Endothelial cell of umbilical vein (primary cell): ENCODE results near the gene OR7A5. TPM values are rescaled to one million over a fixed set of nuclear protein-coding genes. Genes with fewer than 3 reads are reported as not detected.

Experiments
- BruUV-seq: library from RNA; stranded (reverse); fragments of 400-500 nt; replicated peaks from 2 replicates; lab custom pipeline; 2021; lab: Mats Ljungman, UMichigan
- CTCF ChIA-PET: fragments of 300-600, 350-600 bp; sonication (Branson Sonifier 250); formaldehyde crosslinking; loops from one replicate; lab custom pipeline; 2021; ENCODE audit warnings: antibody characterized with exemption, inconsistent platforms; lab: Charles Lee
- POLR2A ChIA-PET: fragments of 300-600, 350-600 bp; sonication (Branson Sonifier 250); formaldehyde crosslinking; loops from one replicate; lab custom pipeline; 2021; ENCODE audit warnings: antibody characterized with exemption, inconsistent platforms; lab: Charles Lee
- DNase-seq: peaks from one replicate; pipeline ENCODE4 v3.0.0-alpha.2; 2011; ENCODE audit warnings: low read depth, low spot score
- FAIRE-seq: peaks from 2 replicates; lab custom pipeline; 2011; peaks lifted over from hg19 to GRCh38; lab: Jason Lieb, UNC
- H2AFZ ChIP-seq: 2 replicates; pipeline ENCODE4 v1.6.0; 2012; ENCODE audit warnings: low read depth, low read length, control low read depth, inconsistent platforms
- H3K27ac ChIP-seq: 2 replicates; pipeline ENCODE4 v1.5.1; 2011; ENCODE audit warnings: low read depth, mild to moderate bottlenecking, control low read depth, low read length, moderate library complexity; ENCODE audit not compliant: insufficient read depth
- H3K27me3 ChIP-seq, 2 experiments: 2 replicates each; pipeline versions ENCODE4 v1.6.0 to v1.6.1; 2011; ENCODE audit warnings: low read length in 2 of 2, mixed read lengths in 1 of 2; ENCODE audit not compliant: control insufficient read depth in 2 of 2, insufficient read depth in 2 of 2
- H3K36me3 ChIP-seq, 2 experiments: 2 replicates in 1 of 2; 3 replicates in 1 of 2; pipeline ENCODE4 v1.5.1; 2011; ENCODE audit warnings: low read length in 2 of 2, mild to moderate bottlenecking in 1 of 2, moderate library complexity in 1 of 2; ENCODE audit not compliant: control insufficient read depth in 2 of 2, insufficient read depth in 2 of 2; ENCODE audit errors: extremely low read depth in 1 of 2
- H3K4me1 ChIP-seq: 3 replicates; pipeline ENCODE4 v1.5.1; 2011; ENCODE audit warnings: mild to moderate bottlenecking, low read length; ENCODE audit not compliant: control insufficient read depth, insufficient read depth; ENCODE audit errors: extremely low read depth
- H3K4me2 ChIP-seq: 2 replicates; pipeline ENCODE4 v1.6.1; 2011; ENCODE audit warnings: low read length, control low read depth, mixed read lengths; ENCODE audit not compliant: insufficient read depth
- H3K4me3 ChIP-seq, 3 experiments: fragments of 200-600 bp in 1 of 3; sonication (generic), shearing (Covaris generic) in 1 of 3; replicated peaks in 1 of 3; 2 replicates each; pipeline ENCODE4 v1.5.1; 2011 to 2016; ENCODE audit warnings: control low read depth in 3 of 3, low read length in 3 of 3, mild to moderate bottlenecking in 2 of 3, inconsistent platforms in 1 of 3, low read depth in 1 of 3, moderate library complexity in 1 of 3; ENCODE audit not compliant: insufficient read depth in 1 of 3
- H3K79me2 ChIP-seq: 2 replicates; pipeline ENCODE4 v1.6.0; 2012; ENCODE audit warnings: low read length, inconsistent platforms; ENCODE audit not compliant: control insufficient read depth, insufficient read depth
- H3K9ac ChIP-seq: replicated peaks from 2 replicates; pipeline ENCODE3; 2011; ENCODE audit warnings: low read length, control low read depth; ENCODE audit not compliant: insufficient read depth; ENCODE audit errors: extremely low read depth
- H3K9me1 ChIP-seq: replicated peaks from 3 replicates; pipeline ENCODE4 v1.6.0; 2011; ENCODE audit warnings: mild to moderate bottlenecking, low read length; ENCODE audit not compliant: control insufficient read depth, insufficient read depth; ENCODE audit errors: extremely low read depth
- H3K9me3 ChIP-seq: replicated peaks from 2 replicates; pipeline ENCODE4 v1.5.1; 2012; ENCODE audit warnings: low read length, inconsistent platforms; ENCODE audit not compliant: control insufficient read depth, insufficient read depth
- H4K20me1 ChIP-seq: replicated peaks from 2 replicates; pipeline ENCODE3; 2011; ENCODE audit warnings: mild to moderate bottlenecking, low read length; ENCODE audit not compliant: control insufficient read depth, insufficient read depth; ENCODE audit errors: extremely low read depth
- EZH2 ChIP-seq: IDR thresholded peaks from 2 replicates; pipeline ENCODE4 v1.6.1; 2012; ENCODE audit warnings: borderline replicate concordance, low read depth, mild to moderate bottlenecking, moderate library complexity, low read length, inconsistent platforms; ENCODE audit not compliant: severe bottlenecking
- FOS ChIP-seq: IDR thresholded peaks from 2 replicates; pipeline ENCODE4 v1.6.1; 2011; ENCODE audit warnings: mild to moderate bottlenecking, low read length, moderate library complexity, borderline replicate concordance; ENCODE audit not compliant: insufficient read depth
- GATA2 ChIP-seq: IDR thresholded peaks from 2 replicates; pipeline ENCODE4 v1.7.0; 2011; ENCODE audit warnings: low read depth, mild to moderate bottlenecking, moderate library complexity, mixed read lengths, low read length; ENCODE audit not compliant: insufficient read length, insufficient read depth
- JUN ChIP-seq: IDR thresholded peaks from 2 replicates; pipeline ENCODE4 v1.6.1; 2011; ENCODE audit warnings: borderline replicate concordance, low read depth; ENCODE audit not compliant: insufficient read length, insufficient read depth
- MYC ChIP-seq: IDR thresholded peaks from one replicate; pipeline ENCODE4 v1.6.1; 2011; ENCODE audit warnings: mild to moderate bottlenecking, low read depth, low read length
- POLR2A ChIP-seq: IDR thresholded peaks from 2 replicates; pipeline ENCODE4 v1.6.1; 2012; ENCODE audit warnings: low read depth, mild to moderate bottlenecking, control low read depth, low read length
- POLR2AphosphoS5 ChIP-seq: IDR thresholded peaks from 2 replicates; pipeline ENCODE4 v1.6.1; 2012; ENCODE audit warnings: low read depth, mild to moderate bottlenecking, control low read depth, low read length, moderate library complexity; ENCODE audit not compliant: insufficient read depth
- dilution Hi-C: fragments of 300-500 bp; cut with MboI; formaldehyde crosslinking; loops from one replicate; pipeline ENCODE4 v1.15.0; 2019; ENCODE audit warnings: low sequenced_read_pairs; ENCODE audit not compliant: extremely low pct_ligation_motif_present
- intact Hi-C: fragments of 100-400 bp; cut with micrococcal nuclease; formaldehyde crosslinking; loops from one replicate; pipeline ENCODE4 v1.10.0; 2022
- polyA plus RNA-seq, 4 experiments: library from polyadenylated mRNA; depleted of rRNA in 3 of 4; stranded (reverse) in 3 of 4; unstranded in 1 of 4; fragments of >200 nt; gene quantifications; 2 replicates each; pipeline versions ENCODE4 v1.2.1 to v1.2.3, GENCODE V29; 2011 to 2012; ENCODE audit warnings: missing spikeins in 1 of 4
- total RNA-seq: library from RNA; stranded (reverse); gene quantifications from 2 replicates; pipeline ENCODE4 v1.2.3, GENCODE V29; 2021
- TF ChIP-seq, protein P1 (sequence below): IDR thresholded peaks from 2 replicates; pipeline ENCODE4 v1.6.1; 2011; ENCODE audit not compliant: insufficient read depth, insufficient read length
- TF ChIP-seq, protein P2 (sequence below), 2 donors: IDR thresholded peaks; 1 replicate in 1 of 2; 2 replicates in 1 of 2; pipeline ENCODE4 v1.5.1; 2011; ENCODE audit warnings: low read length in 2 of 2, mild to moderate bottlenecking in 2 of 2, moderate library complexity in 2 of 2, control low read depth in 1 of 2, inconsistent platforms in 1 of 2, low read depth in 1 of 2; ENCODE audit not compliant: insufficient read depth in 1 of 2; ENCODE audit errors: extremely low read depth in 1 of 2

OR7A5 gene
- total and polyA plus RNA-seq, 2 donors (not counting 3 experiments of a cell fraction or from before 2014, with no cell fraction given) = not detected

DNA sequence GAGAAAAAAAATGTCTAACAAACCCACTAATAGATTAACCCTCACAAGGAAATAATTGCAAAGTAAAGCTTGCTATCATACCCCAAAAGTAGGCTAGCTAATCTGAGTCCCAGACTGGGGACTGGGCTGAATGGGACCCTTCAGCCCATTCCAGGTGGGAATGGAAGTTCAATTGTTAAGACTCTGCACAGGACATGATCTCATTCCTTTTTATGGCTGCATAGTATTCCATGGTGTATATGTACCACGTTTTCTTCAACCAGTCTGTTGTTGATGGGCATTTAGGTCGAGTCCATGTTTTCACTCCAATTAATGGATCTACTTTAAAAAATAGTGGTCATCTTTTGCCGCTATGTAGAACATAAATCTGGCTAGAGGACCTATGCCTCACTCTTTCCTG, 17.9 kb downstream of the OR7A5 start:
- intact Hi-C loops = no loop called here
- FAIRE-seq = no peak
- no peak for TF ChIP-seq MYC
- no peak for TF ChIP-seq EZH2
- ChIA-PET CTCF (no interaction called here), POLR2A (no interaction called here)
- Histone ChIP-seq H3K4me2 (no peak overlapping the region), H2AFZ (no peak overlapping the region), H3K9ac (no peak overlapping the region), H4K20me1 (no peaks in the 10 kb centered on the region), H3K27ac (no peak overlapping the region), H3K9me1 (no peaks in the 10 kb centered on the region), H3K27me3 (no peaks in the 10 kb centered on the region), H3K4me1 (no peaks in the 10 kb centered on the region), H3K79me2 (no peaks in the 10 kb centered on the region), H3K4me3 (no peak overlapping the region), H3K36me3 (no peaks in the 10 kb centered on the region), H3K9me3 (no peaks in the 10 kb centered on the region)
- dilution Hi-C loops = no loop called here
- no peak for DNase-seq
- no TSS peak for BruUV-seq

DNA sequence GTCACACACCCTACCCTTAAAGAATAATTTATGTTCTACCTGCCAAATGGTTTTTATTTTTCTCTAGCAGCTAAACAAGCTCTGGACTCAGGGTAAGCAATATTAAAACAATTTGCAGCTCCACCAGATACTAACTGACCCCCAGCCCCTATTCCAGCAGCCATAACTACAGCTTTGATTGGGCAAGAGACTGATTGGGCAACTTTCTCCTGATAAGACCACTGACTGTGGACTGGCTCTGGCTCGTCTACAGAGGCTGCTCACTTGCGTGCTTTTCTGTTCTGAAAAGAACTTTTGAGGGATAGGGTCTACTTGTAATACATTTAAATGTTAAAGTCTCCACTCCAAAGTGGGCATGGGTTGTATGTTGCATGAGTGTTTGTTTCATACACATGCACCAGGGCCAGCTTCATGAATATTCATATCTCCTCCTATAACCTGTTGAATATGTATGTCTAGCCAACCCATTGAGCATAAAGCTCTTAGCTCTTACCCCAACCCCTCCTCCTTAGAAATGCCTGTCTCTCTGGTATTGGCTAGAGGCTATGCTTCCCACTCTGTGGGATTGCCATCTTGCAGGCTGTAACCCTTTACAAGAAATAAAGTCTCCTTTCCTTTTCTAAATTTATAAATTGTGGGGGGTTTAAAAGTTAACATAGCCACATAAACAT, 19.9 kb downstream of the OR7A5 start:
- POLR2A ChIA-PET = no interaction called here
- BruUV-seq = no TSS peak
- no peak overlapping the region for H3K27ac ChIP-seq
- no peaks in the 10 kb centered on the region for H3K36me3 ChIP-seq
- no peaks in the 10 kb centered on the region for H4K20me1 ChIP-seq
- no peak overlapping the region for H3K9ac ChIP-seq
- H3K4me1 ChIP-seq = no peaks in the 10 kb centered on the region
- dilution Hi-C loops = no loop called here
- TF ChIP-seq FOS (no peak), POLR2AphosphoS5 (no peak), EZH2 (no peak), GATA2 (no peak), MYC (no peak), POLR2A (no peak), JUN (no peak)
- TF ChIP-seq, protein P1, sequence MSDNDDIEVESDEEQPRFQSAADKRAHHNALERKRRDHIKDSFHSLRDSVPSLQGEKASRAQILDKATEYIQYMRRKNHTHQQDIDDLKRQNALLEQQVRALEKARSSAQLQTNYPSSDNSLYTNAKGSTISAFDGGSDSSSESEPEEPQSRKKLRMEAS = no peak
- TF ChIP-seq, protein P2, sequence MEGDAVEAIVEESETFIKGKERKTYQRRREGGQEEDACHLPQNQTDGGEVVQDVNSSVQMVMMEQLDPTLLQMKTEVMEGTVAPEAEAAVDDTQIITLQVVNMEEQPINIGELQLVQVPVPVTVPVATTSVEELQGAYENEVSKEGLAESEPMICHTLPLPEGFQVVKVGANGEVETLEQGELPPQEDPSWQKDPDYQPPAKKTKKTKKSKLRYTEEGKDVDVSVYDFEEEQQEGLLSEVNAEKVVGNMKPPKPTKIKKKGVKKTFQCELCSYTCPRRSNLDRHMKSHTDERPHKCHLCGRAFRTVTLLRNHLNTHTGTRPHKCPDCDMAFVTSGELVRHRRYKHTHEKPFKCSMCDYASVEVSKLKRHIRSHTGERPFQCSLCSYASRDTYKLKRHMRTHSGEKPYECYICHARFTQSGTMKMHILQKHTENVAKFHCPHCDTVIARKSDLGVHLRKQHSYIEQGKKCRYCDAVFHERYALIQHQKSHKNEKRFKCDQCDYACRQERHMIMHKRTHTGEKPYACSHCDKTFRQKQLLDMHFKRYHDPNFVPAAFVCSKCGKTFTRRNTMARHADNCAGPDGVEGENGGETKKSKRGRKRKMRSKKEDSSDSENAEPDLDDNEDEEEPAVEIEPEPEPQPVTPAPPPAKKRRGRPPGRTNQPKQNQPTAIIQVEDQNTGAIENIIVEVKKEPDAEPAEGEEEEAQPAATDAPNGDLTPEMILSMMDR (IDR thresholded peaks at IDR 0.05; ENCODE audit: extremely low read depth in 1 of 2, insufficient read depth in 1 of 2, low read depth in 1 of 2, low read length in 2 of 2) = no peak
- intact Hi-C loops = no loop called here
- no peak overlapping the region for H3K4me3 ChIP-seq
- FAIRE-seq (no peak), DNase-seq (no peak)
- H3K9me1 ChIP-seq = no peaks in the 10 kb centered on the region
- no peaks in the 10 kb centered on the region for H3K27me3 ChIP-seq
- CTCF ChIA-PET = no interaction called here
- H3K4me2 ChIP-seq = no peak overlapping the region
- no peaks in the 10 kb centered on the region for H3K79me2 ChIP-seq
- H3K9me3 ChIP-seq = no peaks in the 10 kb centered on the region
- H2AFZ ChIP-seq = no peak overlapping the region
